ENCODE results near the gene MYBPHL.
A peak's percentile ranks its signal among the peaks of the same experiment; 100 is the strongest.
"Not testable (repeated sequence)": the region's sequence is repeated elsewhere in the genome, so short reads cannot be mapped to it uniquely, and the experiment has no call there.

The MYBPHL gene

GRCh38 chr1:109307274-109308021 is 637 bp upstream of the MYBPHL start:
- H3K27ac ChIP-seq, result no peak overlapping the region
- TF ChIP-seq CTCF (conservative IDR thresholded peaks at IDR 0.05), result no peak

- H3K27ac ChIP-seq, result not testable (repeated sequence)
Observed at GRCh38 chr1:109305991-109306390, 820 bp downstream of the MYBPHL start.

- no peak for TF ChIP-seq CTCF (conservative IDR thresholded peaks at IDR 0.05)
Observed at GRCh38 chr1:109304226-109304920, 2.4 kb downstream of the MYBPHL start.

GRCh38 chr1:109301874-109302273 is 4.9 kb downstream of the MYBPHL start:
- TF ChIP-seq CTCF (conservative IDR thresholded peaks at IDR 0.05), result no peak
- H3K27ac ChIP-seq, result no peak overlapping the region

More at GRCh38 chr1:109304226-109304920, 2.4 kb downstream of the MYBPHL start:
- no peak overlapping the region for H3K27ac ChIP-seq

GRCh38 chr1:109300650-109301151 is 6.1 kb downstream of the MYBPHL start:
- TF ChIP-seq CTCF (conservative IDR thresholded peaks at IDR 0.05), result no peak
- H3K27ac ChIP-seq, result no peak overlapping the region

GRCh38 chr1:109299558-109300343 is 7.1 kb downstream of the MYBPHL start:
- peak overlapping the region; percentile 59 for H3K27ac ChIP-seq
- no peak for TF ChIP-seq CTCF (conservative IDR thresholded peaks at IDR 0.05)

- TF ChIP-seq CTCF (conservative IDR thresholded peaks at IDR 0.05), result no peak
- H3K27ac ChIP-seq, result peak overlapping the region; percentile 59
Observed at GRCh38 chr1:109298666-109299557, 7.9 kb downstream of the MYBPHL start.
